Daoy (cell line): Measurements from ENCODE around the gene AKR1C2. TPM values are rescaled to one million over a fixed set of nuclear protein-coding genes. Genes with fewer than 3 reads are reported as not detected.
A peak's percentile ranks its signal among the peaks of the same experiment; 100 is the strongest.
"Not testable (repeated sequence)": the region's sequence is repeated elsewhere in the genome, so short reads cannot be mapped to it uniquely, and the experiment has no call there.

Experiments
- DNase-seq: peaks from one replicate; pipeline ENCODE4 v3.0.0-alpha.2; 2015; ENCODE audit warnings: low read depth
- total RNA-seq: library from RNA; depleted of rRNA; stranded (reverse); fragments of >200 nt; shearing (Covaris generic); gene quantifications from 2 replicates; pipeline ENCODE4 v1.2.3, GENCODE V29; 2014

AKR1C2 gene
- total RNA-seq, 1 experiment from 2014 or later, result 1.4 TPM

DNA sequence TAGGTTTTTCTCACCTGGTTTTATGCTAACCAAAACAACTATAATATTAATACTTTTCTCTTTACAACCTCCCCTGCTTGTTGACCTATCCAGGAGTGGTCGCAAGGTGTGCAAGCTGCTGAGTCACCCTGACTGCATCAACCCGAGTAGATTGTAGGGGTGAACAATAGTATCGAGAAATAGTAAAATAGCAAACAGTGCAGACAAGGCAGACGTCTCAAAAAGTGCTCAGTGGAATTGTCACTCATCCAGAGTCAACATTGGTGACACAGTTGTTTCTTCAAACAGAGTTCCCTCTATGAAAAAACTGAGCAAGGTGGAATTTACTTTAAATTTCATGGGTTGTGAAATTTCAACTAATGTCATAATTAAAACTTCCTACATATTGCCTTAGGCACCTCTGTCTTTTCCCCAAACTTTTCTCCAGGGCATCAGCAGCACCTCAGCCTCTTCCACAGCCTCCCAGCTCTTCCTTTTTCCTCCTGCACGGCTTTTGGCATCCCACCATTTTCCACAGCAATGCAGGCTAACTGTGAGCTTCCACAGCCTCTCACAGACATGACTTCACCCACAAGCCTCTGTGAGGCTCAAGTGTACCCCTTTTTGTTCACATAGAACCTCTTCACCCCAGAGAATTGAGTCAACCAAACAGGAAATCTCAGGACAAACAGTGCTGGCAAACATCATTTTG lies 46.6 kb downstream of the AKR1C2 start:
- DNase-seq, result not testable (repeated sequence)

DNA sequence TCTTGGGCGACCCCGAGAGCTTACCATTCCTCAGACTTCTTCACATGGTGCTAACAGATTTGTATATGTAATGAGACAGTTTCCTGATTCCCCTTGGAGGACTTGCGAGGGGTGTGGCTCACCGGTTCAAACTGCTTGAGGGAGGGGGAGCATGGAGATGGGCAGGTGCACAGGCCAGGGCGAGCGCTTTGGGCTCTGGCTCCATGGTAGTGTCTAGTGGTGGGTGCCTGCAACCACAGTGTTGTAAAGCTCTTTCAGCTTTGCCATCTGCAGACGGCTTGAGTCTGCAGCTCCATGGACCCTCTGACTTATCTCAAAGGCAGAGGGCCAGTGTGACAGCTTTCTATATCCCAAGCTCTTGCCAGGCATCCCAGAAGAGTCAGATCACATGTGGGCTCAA lies 47.6 kb downstream of the AKR1C2 start:
- not testable (repeated sequence) for DNase-seq

DNA sequence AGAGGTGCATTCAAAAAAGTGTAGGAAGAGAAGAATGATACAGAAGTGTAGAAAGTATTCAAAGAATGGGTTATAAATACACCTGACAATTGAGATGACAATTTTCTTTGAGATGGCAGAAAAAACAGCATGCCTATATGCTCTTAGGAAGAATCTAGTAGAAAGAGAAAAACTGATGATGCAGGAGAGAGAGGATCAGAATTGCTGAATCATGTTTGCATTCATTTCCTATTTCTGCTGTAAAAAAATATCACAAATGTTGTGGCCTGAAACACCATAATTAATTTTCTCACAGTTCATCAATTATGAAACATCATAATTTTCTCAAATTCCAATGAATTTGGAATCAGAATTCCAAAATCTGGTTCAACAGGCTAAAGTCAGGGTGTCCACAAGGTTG lies 50.3 kb downstream of the AKR1C2 start:
- no peak for DNase-seq

DNA sequence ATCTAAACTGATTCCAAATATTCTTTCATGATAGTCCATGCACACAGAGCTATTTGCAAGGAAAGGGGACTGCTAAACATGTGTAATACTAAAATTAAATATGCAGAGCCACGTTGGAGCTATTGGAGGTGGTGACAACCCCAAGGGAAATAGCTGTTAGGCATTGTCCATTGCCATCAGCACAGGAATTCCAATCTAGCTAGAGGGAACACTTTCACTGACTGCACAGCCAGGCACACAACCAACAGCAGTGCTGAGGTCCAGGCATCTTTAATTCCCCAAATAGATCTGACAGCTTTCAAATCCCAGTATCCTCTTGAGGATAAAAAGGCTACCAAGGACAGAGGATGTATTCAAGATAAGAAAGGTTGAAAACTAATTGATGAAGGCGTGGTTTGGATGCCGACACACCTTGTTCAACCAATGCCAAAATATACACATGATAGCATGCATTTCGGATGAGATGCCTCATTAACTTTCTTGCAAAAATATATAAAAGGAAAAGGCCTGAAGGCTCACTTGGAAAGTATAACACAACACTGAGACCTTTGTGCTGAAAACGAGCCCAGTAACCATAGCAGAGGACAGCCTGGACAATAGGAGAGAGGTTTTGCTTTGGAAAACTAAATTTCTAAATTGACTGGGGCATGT lies 52.0 kb downstream of the AKR1C2 start:
- not testable (repeated sequence) for DNase-seq

DNA sequence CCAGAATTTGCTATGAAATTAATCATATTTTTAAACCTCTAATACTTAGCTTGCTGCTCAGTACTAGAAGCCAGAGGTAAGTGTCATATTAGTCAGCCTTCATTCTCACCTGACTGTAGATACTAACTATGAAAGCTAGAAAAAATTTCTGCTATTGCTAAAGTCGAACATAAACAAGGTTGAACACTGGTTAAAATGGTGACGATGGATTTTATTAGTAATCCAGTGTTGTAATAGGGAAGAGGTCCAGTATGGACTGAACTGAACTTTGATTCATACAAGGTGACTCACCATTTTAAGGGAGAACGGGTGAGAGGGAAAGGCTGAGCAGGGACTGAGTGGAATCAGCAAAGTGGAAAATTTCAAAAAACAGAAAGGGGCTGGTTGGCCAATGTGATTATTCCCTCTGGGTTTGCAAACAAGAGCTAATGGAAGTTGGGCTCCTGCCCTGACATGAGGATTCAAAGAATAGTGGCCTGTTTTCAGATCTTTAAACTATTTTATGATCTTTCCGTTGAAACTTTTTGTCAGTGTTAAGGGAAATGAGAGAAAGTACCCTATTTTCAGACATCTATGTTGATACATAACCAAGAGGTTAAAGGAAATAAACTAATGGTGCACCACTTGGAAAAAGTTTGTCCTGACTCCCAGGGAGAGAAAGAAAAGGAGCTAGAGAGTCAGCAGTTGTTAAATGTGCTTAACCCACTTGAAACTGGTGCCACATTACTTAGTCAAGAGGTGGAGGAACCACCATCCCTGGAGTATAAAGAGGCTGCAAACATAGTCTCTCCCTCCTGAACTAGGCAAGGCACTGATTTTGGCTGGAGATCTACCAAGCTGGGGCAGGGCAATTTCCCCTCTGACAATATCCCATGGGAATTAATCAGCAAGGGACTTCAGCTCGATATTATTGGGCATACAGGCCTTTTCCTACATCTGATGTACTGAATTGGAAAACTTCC lies 55.7 kb downstream of the AKR1C2 start:
- peak; percentile 64 for DNase-seq

DNA sequence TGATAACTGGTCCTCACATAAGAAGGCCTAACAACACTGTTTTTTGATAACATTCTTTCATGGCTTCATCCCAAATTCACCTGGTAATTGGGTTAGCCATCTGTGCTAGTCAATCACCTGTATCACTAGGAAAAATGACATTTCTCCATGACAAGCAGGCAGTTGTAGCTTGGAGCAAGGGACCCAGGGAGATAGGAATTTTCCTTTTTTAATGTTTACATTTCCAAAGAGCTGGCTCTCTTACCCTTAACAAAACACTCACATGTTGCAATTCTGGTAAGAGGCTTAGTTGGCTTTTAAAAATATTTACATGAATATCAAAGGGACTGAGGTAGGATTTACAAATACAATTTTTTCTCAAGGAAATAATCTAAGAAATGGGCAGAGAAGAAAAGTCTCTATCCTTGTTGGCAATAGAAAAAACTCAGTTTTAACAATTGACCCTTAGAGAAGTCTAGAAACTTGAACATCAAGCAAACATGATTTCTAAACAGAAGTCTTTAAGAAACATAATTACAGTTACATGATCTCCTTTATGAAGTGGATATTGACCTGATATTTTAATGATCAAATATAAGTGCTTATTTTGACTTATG lies 56.5 kb downstream of the AKR1C2 start:
- no peak for DNase-seq

DNA sequence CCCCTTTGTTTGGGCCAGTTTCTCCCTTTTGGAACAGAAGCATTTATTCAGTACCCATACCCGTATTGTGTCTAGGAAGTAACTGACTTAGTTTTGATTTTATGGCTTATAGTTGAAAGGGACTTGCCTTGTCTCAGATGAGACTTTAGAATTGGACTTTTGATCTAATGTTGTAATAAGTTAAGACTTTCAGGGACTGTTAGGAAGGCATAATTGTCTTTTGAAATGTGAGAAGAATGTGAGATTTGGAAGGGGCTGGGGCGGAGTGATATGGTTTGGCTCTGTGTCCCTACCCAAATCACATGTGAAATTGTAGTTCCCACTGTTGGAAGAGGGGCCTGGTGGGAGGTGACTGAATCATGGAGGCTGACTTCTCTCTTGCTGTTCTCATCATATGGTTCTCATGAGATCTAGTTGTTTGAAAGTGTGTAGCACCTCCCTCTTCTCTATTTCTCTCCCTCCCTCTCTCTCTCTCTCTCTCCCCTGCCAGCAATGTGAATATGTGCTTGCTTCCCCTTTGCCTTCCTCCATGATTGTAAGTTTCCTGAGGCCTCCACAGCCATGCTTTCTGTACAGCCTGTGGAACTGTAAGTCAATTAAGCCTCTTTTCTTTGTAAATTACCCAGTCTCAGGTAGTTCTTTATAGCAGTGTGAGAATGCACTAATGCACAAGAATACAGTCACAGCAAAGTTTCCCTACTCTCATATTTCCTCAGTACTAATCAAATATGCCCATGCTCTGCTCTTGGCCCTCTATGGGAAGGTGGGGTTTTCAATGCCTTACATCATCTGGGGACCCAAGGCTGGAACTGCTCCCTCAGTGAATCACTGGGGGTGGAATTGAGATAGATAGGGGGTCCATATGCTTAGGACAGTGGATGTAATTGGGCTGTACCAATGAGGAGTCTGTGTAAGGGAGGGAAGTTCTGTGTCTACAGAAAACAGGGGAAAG lies 57.6 kb downstream of the AKR1C2 start:
- no peak for DNase-seq

DNA sequence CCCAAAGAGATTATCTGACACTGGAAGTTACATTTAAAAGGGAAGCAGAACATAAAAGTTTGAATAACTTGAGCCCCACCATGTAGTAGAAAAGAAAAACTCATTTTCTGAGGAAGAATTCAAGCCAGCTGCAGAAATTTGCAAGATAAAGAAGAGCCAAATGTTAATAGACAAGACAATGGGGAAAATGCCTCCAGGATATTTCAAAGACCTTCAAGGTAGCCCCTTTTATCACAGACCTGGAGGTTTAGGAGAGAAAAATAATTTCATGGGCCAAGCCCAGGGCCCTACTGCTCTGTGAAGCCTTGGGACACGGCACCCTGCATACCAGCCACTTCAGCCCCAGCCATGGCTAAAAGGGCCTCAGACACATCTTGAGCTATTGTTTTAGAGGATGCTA lies 58.8 kb downstream of the AKR1C2 start:
- DNase-seq, result no peak

DNA sequence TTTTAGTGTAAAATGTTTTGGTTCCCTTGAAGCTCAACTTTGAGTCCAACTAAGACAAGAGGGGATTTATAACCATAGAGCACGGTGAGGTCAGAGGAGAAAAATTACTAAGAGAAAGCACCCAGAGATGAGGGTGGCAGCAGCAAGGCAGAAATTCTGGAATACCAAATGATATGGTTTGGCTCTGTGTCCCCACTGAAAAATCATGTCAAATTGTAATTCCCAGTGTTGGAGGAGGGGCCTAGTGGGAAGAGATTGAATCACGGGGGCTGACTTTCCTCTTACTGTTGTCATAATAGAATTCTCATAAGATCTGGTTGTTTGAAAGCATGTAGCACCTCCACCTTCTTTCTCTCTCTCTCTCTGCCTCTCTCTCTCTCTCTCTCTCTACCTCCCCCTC lies 59.8 kb downstream of the AKR1C2 start:
- no peak for DNase-seq

DNA sequence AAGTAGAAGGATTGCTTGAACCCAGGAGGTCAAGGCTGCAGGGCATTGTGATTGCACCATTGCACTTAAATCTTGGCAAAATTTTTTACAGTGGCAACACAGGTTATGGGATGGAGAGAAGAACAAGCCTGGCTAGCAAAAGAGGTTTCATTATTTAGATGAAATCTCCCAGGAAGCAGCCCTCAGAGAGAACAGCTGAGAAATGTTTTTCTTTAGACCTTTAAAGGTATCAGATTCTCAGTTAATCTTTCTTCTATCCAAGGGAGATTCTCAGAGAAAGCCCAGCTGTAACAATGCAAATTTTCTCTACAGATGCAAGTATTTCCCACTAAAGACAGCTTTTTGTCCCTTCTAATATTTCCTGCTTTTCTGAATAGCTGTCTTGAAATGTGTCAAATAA lies 60.2 kb downstream of the AKR1C2 start:
- DNase-seq, result not testable (repeated sequence)

DNA sequence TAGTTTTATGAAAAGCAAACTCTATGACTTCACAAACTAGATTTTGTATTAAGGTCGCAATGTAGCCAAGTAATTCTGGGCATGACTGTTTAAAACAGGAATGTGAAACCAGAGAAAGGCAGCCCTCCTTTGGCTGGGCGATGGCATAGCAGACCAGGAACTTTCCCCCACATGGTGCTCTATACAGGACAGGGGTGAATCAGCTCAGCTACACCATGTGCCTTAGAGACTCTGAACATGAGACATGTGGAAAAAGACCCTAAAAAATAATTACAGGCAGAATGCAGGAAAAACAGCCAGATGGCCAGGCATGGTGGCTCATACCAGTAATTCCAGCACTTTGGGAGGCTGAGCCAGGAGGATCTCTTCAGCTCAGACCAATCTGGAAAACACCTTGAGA lies 60.7 kb downstream of the AKR1C2 start:
- peak; percentile 57 for DNase-seq

DNA sequence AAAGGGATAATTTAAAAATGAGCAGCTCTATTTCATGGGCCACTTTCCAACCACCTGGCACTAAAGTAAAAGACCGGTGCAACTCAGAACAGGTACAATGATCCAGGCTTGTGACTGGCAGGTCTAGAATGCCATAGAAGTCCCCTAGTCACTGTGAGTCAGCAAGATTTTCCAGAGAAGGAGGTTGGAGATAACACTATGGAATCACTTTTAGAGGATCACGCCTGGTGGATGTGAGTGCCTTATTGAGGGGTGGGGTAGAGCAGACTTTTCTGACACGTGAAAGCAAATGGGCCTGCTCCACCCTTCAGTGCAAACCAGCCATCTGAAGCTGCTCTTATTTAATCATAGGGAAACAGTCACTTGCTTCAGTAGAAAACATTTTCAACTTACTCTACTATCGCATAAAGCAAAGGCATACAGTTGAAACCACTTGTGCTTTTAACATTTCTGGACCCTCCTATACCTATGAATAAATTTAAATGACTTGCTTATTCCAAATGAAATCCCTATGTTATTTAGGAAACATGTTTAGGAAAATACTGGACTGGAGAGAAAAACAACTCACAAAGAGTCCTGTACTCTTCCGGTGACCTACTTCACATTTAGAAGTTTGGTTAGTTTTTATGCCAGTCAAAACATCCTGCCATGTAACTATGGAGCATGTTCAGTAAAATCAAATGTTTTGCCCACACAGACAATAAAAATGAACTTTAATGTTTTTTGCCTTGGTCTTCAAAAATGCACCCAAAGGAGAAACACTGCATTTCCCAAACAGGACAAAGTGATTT lies 61.9 kb downstream of the AKR1C2 start:
- DNase-seq, result peak; percentile 19

DNA sequence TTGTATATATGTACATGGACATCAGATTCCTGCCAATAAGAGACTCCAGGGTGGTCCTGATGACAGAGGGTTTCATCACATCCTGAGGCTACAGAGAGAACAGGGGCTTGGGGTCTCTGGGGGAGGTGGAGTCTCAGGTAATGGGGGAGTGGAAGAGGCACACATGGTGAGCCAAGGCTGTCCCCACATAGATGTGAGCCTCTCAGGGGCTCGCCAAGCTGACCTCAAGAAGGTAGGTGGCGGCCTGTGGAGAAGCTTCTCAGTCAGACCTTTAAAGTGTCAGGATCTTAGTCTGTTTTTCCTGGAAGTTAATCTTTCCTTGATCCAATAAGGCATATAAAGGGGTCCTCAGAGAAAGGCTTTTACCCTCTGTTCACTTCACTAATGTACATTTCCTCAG lies 62.7 kb downstream of the AKR1C2 start:
- DNase-seq, result not testable (repeated sequence)

DNA sequence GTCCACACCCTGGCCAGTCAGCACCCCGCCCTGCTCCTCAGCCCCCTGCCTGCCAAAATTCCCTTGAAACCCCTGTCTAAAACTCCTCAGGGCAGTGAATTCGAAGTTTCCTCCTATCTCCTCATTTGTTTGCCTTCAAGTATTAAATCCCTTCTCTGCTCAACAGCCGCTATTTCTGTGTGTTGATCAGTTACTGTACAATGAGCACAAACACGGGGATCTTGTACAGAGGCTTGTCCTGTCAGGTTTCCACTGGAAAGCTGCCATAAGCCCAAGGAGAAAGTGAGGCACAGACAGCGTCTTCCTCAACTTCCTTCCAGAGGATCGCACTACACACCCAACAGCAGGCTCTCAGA lies 63.6 kb downstream of the AKR1C2 start:
- DNase-seq, result not testable (repeated sequence)

DNA sequence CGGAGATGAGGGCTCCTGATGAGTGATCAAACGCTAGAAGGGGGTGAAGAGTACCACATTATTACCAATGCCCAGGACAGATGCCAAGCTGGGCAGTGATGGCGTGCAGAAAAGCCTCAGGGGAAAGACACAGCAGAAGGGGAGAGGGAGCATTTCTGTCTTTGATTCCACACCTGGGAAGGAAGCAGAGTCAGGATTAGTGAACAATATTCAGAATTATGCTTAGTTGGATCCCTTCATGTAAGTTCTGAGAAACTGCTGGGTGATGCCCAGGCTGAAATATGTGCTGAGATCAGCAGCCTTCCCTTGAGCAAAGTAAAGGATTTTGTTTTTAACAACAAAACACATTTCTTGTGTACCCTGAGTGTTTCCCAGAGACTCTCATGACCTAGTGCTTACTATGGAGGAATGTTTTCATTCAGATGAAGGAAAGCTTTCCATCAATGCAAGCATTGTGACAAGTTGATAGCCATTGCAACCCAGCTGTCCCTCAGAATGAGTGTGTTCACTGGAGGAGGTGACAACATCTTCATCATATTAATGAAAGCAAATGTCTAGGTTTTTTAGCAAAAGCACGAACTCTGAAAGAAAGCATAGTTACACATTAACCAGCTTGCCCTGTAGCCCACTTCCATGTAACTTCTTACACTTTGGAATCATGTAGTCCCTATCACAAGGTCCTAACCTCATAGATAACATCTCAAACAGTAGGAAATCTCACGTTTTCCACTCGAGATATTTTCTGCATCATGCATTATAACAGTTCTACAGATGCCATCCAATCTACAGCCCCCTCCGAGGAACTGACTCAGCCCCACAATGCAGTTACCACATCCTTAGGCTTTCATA lies 64.2 kb downstream of the AKR1C2 start:
- DNase-seq, result peak; percentile 21
